K562 (cell line): ENCODE results near the gene COL26A1. TPM values are rescaled to one million over a fixed set of nuclear protein-coding genes. Genes with fewer than 3 reads are reported as not detected.

Source experiments
- ATAC-seq: fragments of 200-7000 bp; cut with Tn5 transposase; 3 replicates; pipeline ENCODE4 v1.9.1; 2020; ENCODE audit warnings: moderate library complexity
- BruUV-seq: library from RNA; stranded (reverse); fragments of 400-500 nt; replicated peaks from 2 replicates; lab custom pipeline; 2021; lab: Mats Ljungman, UMichigan
- CTCF ChIA-PET: fragments of 300-600 bp; formaldehyde crosslinking; extraction: SDS; loops from one replicate; lab custom pipeline; 2021; ENCODE audit warnings: low intra/inter-chr PET ratio; lab: Yijun Ruan, JAX
- POLR2A ChIA-PET: fragments of 300-600, 350-650 bp; sonication (Branson Sonifier 250); formaldehyde crosslinking; extraction: SDS; loops from one replicate; lab custom pipeline; 2021; ENCODE audit warnings: antibody characterized with exemption, inconsistent platforms; lab: Yijun Ruan, JAX
- DNase-seq, 4 experiments: peaks; one replicate each; pipeline versions ENCODE4 v3.0.0 to v3.0.0-alpha.2; 2011 to 2018; ENCODE audit warnings: low spot score in 3 of 4, mixed read lengths in 3 of 4; ENCODE audit errors: extremely low read depth in 1 of 4
- FAIRE-seq: peaks from 2 replicates; lab custom pipeline; 2011; peaks lifted over from hg19 to GRCh38; lab: Jason Lieb, UNC
- H2AFZ ChIP-seq: 2 replicates; pipeline ENCODE4 v1.6.0; 2011; ENCODE audit warnings: low read depth, low read length, control low read depth, inconsistent platforms
- H3K27ac ChIP-seq: fragments of 200-600 bp; 3 replicates; pipeline ENCODE4 v1.8.0; 2011; ENCODE audit warnings: low read depth, mild to moderate bottlenecking, control low read depth, inconsistent platforms, low read length, moderate library complexity, mixed read lengths; ENCODE audit errors: extremely low read depth
- H3K27me3 ChIP-seq, 2 experiments: fragments of 300-600 bp in 1 of 2; 2 replicates in 1 of 2; 3 replicates in 1 of 2; pipeline versions ENCODE4 v1.6.0 to v1.8.0; 2011; ENCODE audit warnings: inconsistent platforms in 2 of 2, low read length in 2 of 2, mild to moderate bottlenecking in 1 of 2, mixed read lengths in 1 of 2, moderate library complexity in 1 of 2; ENCODE audit not compliant: control insufficient read depth in 2 of 2, insufficient read depth in 2 of 2
- H3K36me3 ChIP-seq: fragments of 300-600 bp; 3 replicates; pipeline ENCODE4 v1.8.0; 2011; ENCODE audit warnings: mild to moderate bottlenecking, low read length, inconsistent platforms; ENCODE audit not compliant: control insufficient read depth, insufficient read depth
- H3K4me1 ChIP-seq, 2 experiments: fragments of 200-600 bp in 1 of 2; replicated peaks in 1 of 2; 2 replicates in 1 of 2; 3 replicates in 1 of 2; pipeline versions ENCODE4 v1.5.1 to v1.8.0; 2011; ENCODE audit warnings: inconsistent platforms in 2 of 2, low read length in 2 of 2, mild to moderate bottlenecking in 1 of 2, mixed read lengths in 1 of 2, moderate library complexity in 1 of 2; ENCODE audit not compliant: control insufficient read depth in 2 of 2, insufficient read depth in 2 of 2
- H3K4me2 ChIP-seq: 2 replicates; pipeline ENCODE4 v1.6.1; 2011; ENCODE audit warnings: low read length, control low read depth, inconsistent platforms, mixed read lengths; ENCODE audit not compliant: insufficient read depth
- H3K4me3 ChIP-seq: fragments of 200-600 bp; sonication (generic), shearing (Covaris generic); 2 replicates; pipeline ENCODE4 v1.5.1; 2016; ENCODE audit warnings: control low read depth, inconsistent platforms
- H3K79me2 ChIP-seq: fragments of 200-600 bp; 3 replicates; pipeline ENCODE4 v1.8.0; 2011; ENCODE audit warnings: low read length, inconsistent platforms; ENCODE audit not compliant: control insufficient read depth, insufficient read depth
- H3K9ac ChIP-seq, 2 experiments: 2 replicates each; pipeline versions ENCODE4 v1.6.0 to v1.6.1; 2011; ENCODE audit warnings: low read depth in 2 of 2, low read length in 2 of 2, control low read depth in 1 of 2, inconsistent platforms in 1 of 2, mild to moderate bottlenecking in 1 of 2, mixed read lengths in 1 of 2; ENCODE audit not compliant: insufficient read depth in 1 of 2
- H3K9me1 ChIP-seq: one replicate; pipeline ENCODE4 v1.6.0; 2011; ENCODE audit warnings: inconsistent platforms, mild to moderate bottlenecking, low read length, moderate library complexity; ENCODE audit not compliant: control insufficient read depth, insufficient read depth
- H3K9me3 ChIP-seq: replicated peaks from 2 replicates; pipeline ENCODE4 v1.5.1; 2011; ENCODE audit warnings: low read depth, low read length, inconsistent platforms; ENCODE audit not compliant: control insufficient read depth, insufficient read depth
- H4K20me1 ChIP-seq: replicated peaks from 2 replicates; pipeline ENCODE4 v1.6.1; 2011; ENCODE audit warnings: low read length, inconsistent platforms, mixed read lengths; ENCODE audit not compliant: control insufficient read depth, insufficient read depth
- CEBPG ChIP-seq, 3 experiments: fragments of 200-800 bp in 1 of 3; sonication (Bioruptor generic) in 1 of 3; sonication (generic) in 1 of 3; formaldehyde crosslinking in 1 of 3; IDR thresholded peaks in 2 of 3; conservative IDR thresholded peaks in 1 of 3; 2 replicates each; pipeline versions ENCODE4 v1.6.1 to v1.8.0; 2016 to 2022; ENCODE audit warnings: missing compliant biosample characterization in 2 of 3, missing genetic modification characterization in 2 of 3, mild to moderate bottlenecking in 1 of 3, missing genetic modification reagents in 1 of 3
- CTCF ChIP-seq, 3 experiments: IDR thresholded peaks in 2 of 3; conservative IDR thresholded peaks in 1 of 3; 2 replicates each; pipeline ENCODE4 v1.5.1; 2011 to 2012; ENCODE audit warnings: low read length in 3 of 3, mild to moderate bottlenecking in 3 of 3, control low read depth in 2 of 3, improper control_type of control experiment in 1 of 3, inconsistent platforms in 1 of 3, low read depth in 1 of 3, mixed read lengths in 1 of 3, moderate library complexity in 1 of 3; ENCODE audit not compliant: insufficient read depth in 2 of 3
- ESRRA ChIP-seq: fragments of 450-650 bp; IDR thresholded peaks from 2 replicates; pipeline ENCODE4 v1.6.1; 2014; ENCODE audit warnings: low read depth, mild to moderate bottlenecking, moderate library complexity, borderline replicate concordance
- ETV1 ChIP-seq: fragments of 450-650 bp; conservative IDR thresholded peaks from 2 replicates; pipeline ENCODE4 v1.6.1; 2016; ENCODE audit warnings: missing genetic modification characterization, control low read depth, low read depth, missing compliant biosample characterization
- PCBP2 ChIP-seq: fragments of 200-400 bp; formaldehyde crosslinking; IDR thresholded peaks from 2 replicates; pipeline ENCODE4 v1.6.1; 2018; ENCODE audit warnings: low read length, low read depth, mild to moderate bottlenecking, moderate library complexity; ENCODE audit not compliant: poor library complexity, severe bottlenecking
- RAD21 ChIP-seq, 2 experiments: fragments of 250-450 bp in 1 of 2; fragments of 450-650 bp in 1 of 2; sonication (Bioruptor Pico) in 1 of 2; formaldehyde crosslinking in 1 of 2; IDR thresholded peaks in 1 of 2; conservative IDR thresholded peaks in 1 of 2; 2 replicates each; pipeline versions ENCODE4 v1.4.0 to v1.8.0; 2020 to 2022; ENCODE audit warnings: mild to moderate bottlenecking in 2 of 2, moderate library complexity in 1 of 2
- RAD51 ChIP-seq: fragments of 450-650 bp; IDR thresholded peaks from 2 replicates; pipeline ENCODE4 v1.7.1; 2016; ENCODE audit warnings: low read depth, mild to moderate bottlenecking, borderline replicate concordance
- WGBS: fragments of 100-300 bp; shearing (Covaris generic); methylation state at CpG from one replicate; pipeline ENCODE4 v1.1.6; 2016; ENCODE audit warnings: low coverage, mixed read lengths; ENCODE audit not compliant: insufficient coverage; ENCODE audit errors: missing lambda C conversion rate; 5-methylcytosine and 5-hydroxymethylcytosine counted together
- in situ Hi-C: fragments of 300-500 bp; cut with MboI; formaldehyde crosslinking; loops from 4 replicates; pipeline ENCODE4 v1.15.0; 2018; ENCODE audit warnings: inconsistent platforms, mixed read lengths
- intact Hi-C: fragments of 100-400 bp; cut with micrococcal nuclease; formaldehyde crosslinking; loops from 2 replicates; pipeline ENCODE4 v1.14.2; 2022
- polyA plus RNA-seq, 8 experiments: library from polyadenylated mRNA; depleted of rRNA in 4 of 8; stranded (reverse) in 5 of 8; unstranded in 3 of 8; fragments of >200 nt; fragmentation: Nextera tagmentation in 2 of 8; fragmentation: Illumina TruSeq in 1 of 8; extraction: Ambion mirVana in 2 of 8; extraction: Trizol in 1 of 8; gene quantifications; 2 replicates each; pipeline versions ENCODE4 v1.2.1 to v1.2.3, GENCODE V29; 2011 to 2014; ENCODE audit warnings: inconsistent platforms in 1 of 8, missing spikeins in 1 of 8
- total RNA-seq, 7 experiments: library from RNA; depleted of rRNA in 6 of 7; stranded (reverse); fragments of >200 nt in 6 of 7; fragmentation: Illumina TruSeq in 2 of 7; extraction: Trizol in 2 of 7; gene quantifications; 2 replicates each; pipeline versions ENCODE4 v1.2.1 to v1.2.3, GENCODE V29; 2011 to 2021; ENCODE audit warnings: low replicate concordance in 1 of 7
- TF ChIP-seq, protein P1 (sequence below): fragments of 250-450 bp; sonication (Bioruptor Pico); IDR thresholded peaks from 2 replicates; pipeline ENCODE4 v1.8.0; 2021; ENCODE audit warnings: moderate library complexity, mild to moderate bottlenecking, inconsistent platforms
- TF ChIP-seq, protein P2 (sequence below): sonication (generic); formaldehyde crosslinking; IDR thresholded peaks from 2 replicates; pipeline ENCODE4 v1.5.0; 2020; ENCODE audit warnings: missing genetic modification reagents
- TF ChIP-seq, protein P3 (sequence below), 2 experiments: fragments of 450-650 bp; IDR thresholded peaks; 2 replicates each; pipeline ENCODE4 v1.6.1; 2016
- TF ChIP-seq, protein P4 (sequence below): sonication (generic); formaldehyde crosslinking; IDR thresholded peaks from 2 replicates; pipeline ENCODE4 v1.8.1; 2023; ENCODE audit warnings: mild to moderate bottlenecking, missing genetic modification reagents, moderate library complexity

COL26A1 gene
- total and polyA plus RNA-seq, 9 of the 15 experiments (the other 6 are each of a cell fraction or from before 2014, with no cell fraction given), result 0.04 to 0.39 (median 0.07) TPM; not detected in 5

- H4K20me1 ChIP-seq, result 0 out of 2 replicates have a peak, but pooled peaks cover 5% of the 10 kb centered on the region
- no peaks in the 10 kb centered on the region for H3K9me3 ChIP-seq
- ATAC-seq (peak; percentile 87), DNase-seq (peak; percentile 67 to 79 (median 76)), FAIRE-seq (peak; percentile 83)
- H3K4me2 ChIP-seq, result no peak overlapping the region
- H3K27me3 ChIP-seq, result peaks cover 21 to 87% of the 10 kb centered on the region in 2 experiments
- in situ Hi-C loops (no loop called here), intact Hi-C loops (loop anchor here (1.0 to 5.0 kb wide), 2 partner anchors 144 to 216 kb away; no protein-coding TSS in a partner anchor)
- H3K36me3 ChIP-seq, result no peaks in the 10 kb centered on the region
- H3K79me2 ChIP-seq, result no peaks in the 10 kb centered on the region
- BruUV-seq, result no TSS peak
- H3K4me3 ChIP-seq, result no peak overlapping the region
- no peaks in the 10 kb centered on the region for H3K9me1 ChIP-seq
- POLR2A ChIA-PET, result interaction anchor here (0.6 to 0.9 kb wide), 2 partner anchors 199 to 284 kb away, joined by 3 to 5 read pairs; no protein-coding TSS in a partner anchor
- no peaks in the 10 kb centered on the region for H3K4me1 ChIP-seq
- no peak overlapping the region for H3K9ac ChIP-seq
- WGBS, result 9% methylated on average over 9 of the region's 9 CpGs
- CTCF ChIA-PET, result interaction anchor here (0.6 to 1.7 kb wide), 7 partner anchors 15 to 613 kb away, joined by 3 to 19 read pairs (median 3); no protein-coding TSS in a partner anchor
- no peak overlapping the region for H2AFZ ChIP-seq
- no peak overlapping the region for H3K27ac ChIP-seq
- TF ChIP-seq ESRRA, result 0 out of 2 replicates have a peak, but pooled peaks have one; percentile 21
- TF ChIP-seq RAD21 (CRISPR knock-in tag; conservative IDR thresholded peaks at IDR 0.05 in 1 of 2, IDR thresholded peaks at IDR 0.05 in 1 of 2), result peak; percentile 58 to 81
- TF ChIP-seq RAD51, result peak; percentile 54; the same call in 1 of the 2 replicates
- TF ChIP-seq, protein P1, sequence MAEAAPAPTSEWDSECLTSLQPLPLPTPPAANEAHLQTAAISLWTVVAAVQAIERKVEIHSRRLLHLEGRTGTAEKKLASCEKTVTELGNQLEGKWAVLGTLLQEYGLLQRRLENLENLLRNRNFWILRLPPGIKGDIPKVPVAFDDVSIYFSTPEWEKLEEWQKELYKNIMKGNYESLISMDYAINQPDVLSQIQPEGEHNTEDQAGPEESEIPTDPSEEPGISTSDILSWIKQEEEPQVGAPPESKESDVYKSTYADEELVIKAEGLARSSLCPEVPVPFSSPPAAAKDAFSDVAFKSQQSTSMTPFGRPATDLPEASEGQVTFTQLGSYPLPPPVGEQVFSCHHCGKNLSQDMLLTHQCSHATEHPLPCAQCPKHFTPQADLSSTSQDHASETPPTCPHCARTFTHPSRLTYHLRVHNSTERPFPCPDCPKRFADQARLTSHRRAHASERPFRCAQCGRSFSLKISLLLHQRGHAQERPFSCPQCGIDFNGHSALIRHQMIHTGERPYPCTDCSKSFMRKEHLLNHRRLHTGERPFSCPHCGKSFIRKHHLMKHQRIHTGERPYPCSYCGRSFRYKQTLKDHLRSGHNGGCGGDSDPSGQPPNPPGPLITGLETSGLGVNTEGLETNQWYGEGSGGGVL (CRISPR knock-in tag), result no peak
- TF ChIP-seq, protein P2, sequence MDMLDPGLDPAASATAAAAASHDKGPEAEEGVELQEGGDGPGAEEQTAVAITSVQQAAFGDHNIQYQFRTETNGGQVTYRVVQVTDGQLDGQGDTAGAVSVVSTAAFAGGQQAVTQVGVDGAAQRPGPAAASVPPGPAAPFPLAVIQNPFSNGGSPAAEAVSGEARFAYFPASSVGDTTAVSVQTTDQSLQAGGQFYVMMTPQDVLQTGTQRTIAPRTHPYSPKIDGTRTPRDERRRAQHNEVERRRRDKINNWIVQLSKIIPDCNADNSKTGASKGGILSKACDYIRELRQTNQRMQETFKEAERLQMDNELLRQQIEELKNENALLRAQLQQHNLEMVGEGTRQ (CRISPR knock-in tag), result peak; percentile 38
- TF ChIP-seq, protein P3, sequence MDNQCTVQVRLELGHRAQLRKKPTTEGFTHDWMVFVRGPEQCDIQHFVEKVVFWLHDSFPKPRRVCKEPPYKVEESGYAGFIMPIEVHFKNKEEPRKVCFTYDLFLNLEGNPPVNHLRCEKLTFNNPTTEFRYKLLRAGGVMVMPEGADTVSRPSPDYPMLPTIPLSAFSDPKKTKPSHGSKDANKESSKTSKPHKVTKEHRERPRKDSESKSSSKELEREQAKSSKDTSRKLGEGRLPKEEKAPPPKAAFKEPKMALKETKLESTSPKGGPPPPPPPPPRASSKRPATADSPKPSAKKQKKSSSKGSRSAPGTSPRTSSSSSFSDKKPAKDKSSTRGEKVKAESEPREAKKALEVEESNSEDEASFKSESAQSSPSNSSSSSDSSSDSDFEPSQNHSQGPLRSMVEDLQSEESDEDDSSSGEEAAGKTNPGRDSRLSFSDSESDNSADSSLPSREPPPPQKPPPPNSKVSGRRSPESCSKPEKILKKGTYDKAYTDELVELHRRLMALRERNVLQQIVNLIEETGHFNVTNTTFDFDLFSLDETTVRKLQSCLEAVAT (IDR thresholded peaks at IDR 0.05), result 0 out of 4 replicates have a peak, but pooled peaks of 1 of the 2 experiments have one; percentile 47
- TF ChIP-seq CTCF (IDR thresholded peaks at IDR 0.05 in 2 of 3, conservative IDR thresholded peaks at IDR 0.05 in 1 of 3; ENCODE audit: insufficient read depth in 2 of 3, low read depth in 1 of 3, low read length in 3 of 3), result peak; percentile 97 to 100 (median 100)
- 0 out of 2 replicates have a peak, but pooled peaks have one; percentile 17 for TF ChIP-seq ETV1
- no peak for TF ChIP-seq PCBP2
- TF ChIP-seq CEBPG (CRISPR knock-in tag; IDR thresholded peaks at IDR 0.05), result peak; percentile 38; the same call in 1 of the 2 replicates
- TF ChIP-seq CEBPG (tag; conservative IDR thresholded peaks at IDR 0.05 in 1 of 2, IDR thresholded peaks at IDR 0.05 in 1 of 2), result no peak
- TF ChIP-seq, protein P4, sequence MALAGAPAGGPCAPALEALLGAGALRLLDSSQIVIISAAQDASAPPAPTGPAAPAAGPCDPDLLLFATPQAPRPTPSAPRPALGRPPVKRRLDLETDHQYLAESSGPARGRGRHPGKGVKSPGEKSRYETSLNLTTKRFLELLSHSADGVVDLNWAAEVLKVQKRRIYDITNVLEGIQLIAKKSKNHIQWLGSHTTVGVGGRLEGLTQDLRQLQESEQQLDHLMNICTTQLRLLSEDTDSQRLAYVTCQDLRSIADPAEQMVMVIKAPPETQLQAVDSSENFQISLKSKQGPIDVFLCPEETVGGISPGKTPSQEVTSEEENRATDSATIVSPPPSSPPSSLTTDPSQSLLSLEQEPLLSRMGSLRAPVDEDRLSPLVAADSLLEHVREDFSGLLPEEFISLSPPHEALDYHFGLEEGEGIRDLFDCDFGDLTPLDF (CRISPR knock-in tag), result no peak
Observed at GRCh38 chr7:101507791-101508252, 145.1 kb downstream of the COL26A1 start.
